ENCODE measurements around the gene RESP18.

Gene RESP18

GRCh38 chr2:219280651-219281050 lies 51.9 kb downstream of the RESP18 start:
- TF ChIP-seq CTCF (IDR thresholded peaks at IDR 0.05; ENCODE audit: control extremely low read depth, extremely low read depth, low read depth, missing control alignments), result no peak
- CTCF ChIA-PET, result interaction anchor here (0.8 to 16.0 kb wide), 10 partner anchors 10 to 300 kb away, joined by 3 to 336 read pairs (median 3); partner anchors contain the start of genes CNPPD1, DNPEP and SLC23A3
- no peak for DNase-seq (ENCODE audit: extremely low spot score)
- POLR2A ChIA-PET, result interaction anchor here (0.6 to 2.2 kb wide), 4 partner anchors 11 to 81 kb away, joined by 3 to 5 read pairs (median 4); no protein-coding TSS in a partner anchor

- ChIA-PET POLR2A (interaction anchor here (0.6 to 2.2 kb wide), 4 partner anchors 12 to 103 kb away, joined by 4 to 19 read pairs (median 4); partner anchors contain the start of genes CNPPD1 and TUBA4A), CTCF (interaction anchor here (0.8 to 16.0 kb wide), 11 partner anchors 11 to 300 kb away, joined by 3 to 336 read pairs (median 3); partner anchors contain the start of genes CNPPD1, DNPEP, SLC23A3 and TUBA4B)
- no peak for DNase-seq (ENCODE audit: extremely low spot score)
- TF ChIP-seq CTCF (IDR thresholded peaks at IDR 0.05; ENCODE audit: control extremely low read depth, extremely low read depth, low read depth, missing control alignments), result peak; percentile 2
Measured at GRCh38 chr2:219279916-219280516, 52.5 kb downstream of the RESP18 start.

- CTCF ChIA-PET, result interaction anchor here (0.9 to 16.0 kb wide), 17 partner anchors 10 to 216 kb away, joined by 3 to 336 read pairs (median 8); partner anchors contain the start of genes CNPPD1, NHEJ1, SLC23A3 and TUBA4B
- peak; percentile 14 for TF ChIP-seq CTCF (IDR thresholded peaks at IDR 0.05; ENCODE audit: control extremely low read depth, extremely low read depth, low read depth, missing control alignments)
Measured at GRCh38 chr2:219279151-219279915, 53.2 kb downstream of the RESP18 start, which contains the start of gene DNAJB2. DNAJB2 (plus strand) TSS chr2:219279366; CDS start chr2:219279834, 468 bp downstream.

GRCh38 chr2:219278655-219279150 lies 53.8 kb downstream of the RESP18 start:
- no peak for DNase-seq (ENCODE audit: extremely low spot score)
- no peak for TF ChIP-seq CTCF (IDR thresholded peaks at IDR 0.05; ENCODE audit: control extremely low read depth, extremely low read depth, low read depth, missing control alignments)
- POLR2A ChIA-PET, result interaction anchor here (0.5 to 1.9 kb wide), 10 partner anchors 8 to 693 kb away, joined by 3 to 19 read pairs (median 6); partner anchors contain the start of genes DNPEP and TUBA4A
- CTCF ChIA-PET, result interaction anchor here (0.9 to 16.0 kb wide), 26 partner anchors 9 to 217 kb away, joined by 3 to 336 read pairs (median 6); partner anchors contain the start of genes ANKZF1, ATG9A, CNPPD1 and GLB1L

More at GRCh38 chr2:219279151-219279915, 53.2 kb downstream of the RESP18 start, which contains the start of gene DNAJB2:
- peak; percentile 100 for DNase-seq (ENCODE audit: extremely low spot score)
- POLR2A ChIA-PET, result interaction anchor here (0.6 to 1.9 kb wide), 10 partner anchors 10 to 694 kb away, joined by 3 to 19 read pairs (median 6); partner anchors contain the start of genes CNPPD1, DNPEP and TUBA4A

- ChIA-PET POLR2A (interaction anchor here (0.5 to 1.9 kb wide), 9 partner anchors 9 to 692 kb away, joined by 3 to 19 read pairs (median 7); partner anchors contain the start of genes DNPEP and TUBA4A), CTCF (interaction anchor here (0.9 to 16.0 kb wide), 31 partner anchors 9 to 252 kb away, joined by 3 to 336 read pairs (median 5); partner anchors contain the start of genes ANKZF1, ATG9A, CNPPD1 and GLB1L)
- TF ChIP-seq CTCF (IDR thresholded peaks at IDR 0.05; ENCODE audit: control extremely low read depth, extremely low read depth, low read depth, missing control alignments), result peak; percentile 95
- peak; percentile 81 for DNase-seq (ENCODE audit: extremely low spot score)
Measured at GRCh38 chr2:219277703-219278654, 54.6 kb downstream of the RESP18 start.

All from GM10248 (cell line).